Neural cell (in vitro differentiated cells): ENCODE results near the gene WDTC1. TPM values are rescaled to one million over a fixed set of nuclear protein-coding genes. Genes with fewer than 3 reads are reported as not detected.

Experiments
- H2AFZ ChIP-seq: fragments of 200-600, 300-800 bp; sonication (generic), shearing (Covaris generic); 2 replicates; pipeline ENCODE4 v1.6.0; 2014; ENCODE audit warnings: low read depth, mild to moderate bottlenecking, antibody characterized with exemption, low read length, moderate library complexity
- H3F3A ChIP-seq: fragments of 200-600 bp; shearing (Covaris generic); 2 replicates; pipeline ENCODE4 v1.6.1; 2016; ENCODE audit warnings: mild to moderate bottlenecking, moderate library complexity, mixed read lengths, antibody characterized with exemption, low read length; ENCODE audit not compliant: insufficient read depth, poor library complexity, severe bottlenecking
- H3K27ac ChIP-seq: fragments of 200-600, 300-800 bp; sonication (generic), shearing (Covaris generic); 2 replicates; pipeline ENCODE4 v1.5.1; 2014; ENCODE audit warnings: mild to moderate bottlenecking, low read length, moderate library complexity
- H3K27me3 ChIP-seq: fragments of 300-800, 200-600 bp; sonication (generic), shearing (Covaris generic); 2 replicates; pipeline ENCODE4 v1.6.0; 2014; ENCODE audit warnings: mild to moderate bottlenecking, low read depth, low read length, moderate library complexity; ENCODE audit not compliant: insufficient read depth
- H3K36me3 ChIP-seq: fragments of 300-800, 200-600 bp; sonication (generic), shearing (Covaris generic); 2 replicates; pipeline ENCODE4 v1.5.1; 2014; ENCODE audit warnings: mild to moderate bottlenecking, antibody characterized with exemption, low read length, moderate library complexity; ENCODE audit not compliant: insufficient read depth
- H3K4me2 ChIP-seq: fragments of 300-800, 200-600 bp; sonication (generic), shearing (Covaris generic); 2 replicates; pipeline ENCODE4 v1.6.0; 2014; ENCODE audit warnings: mild to moderate bottlenecking, low read length
- H3K4me3 ChIP-seq: fragments of 300-800, 200-600 bp; sonication (generic), shearing (Covaris generic); 2 replicates; pipeline ENCODE4 v1.5.1; 2014; ENCODE audit warnings: mild to moderate bottlenecking, low read length, moderate library complexity
- H3K79me2 ChIP-seq: fragments of 200-600 bp; shearing (Covaris generic); replicated peaks from 2 replicates; pipeline ENCODE4 v1.6.0; 2014; ENCODE audit warnings: mild to moderate bottlenecking, low read length, moderate library complexity; ENCODE audit not compliant: insufficient read depth
- H3K9ac ChIP-seq: fragments of 300-800, 200-600 bp; sonication (generic), shearing (Covaris generic); 2 replicates; pipeline ENCODE4 v1.6.1; 2016; ENCODE audit warnings: mild to moderate bottlenecking, low read length, mixed read lengths
- H3K9me2 ChIP-seq: fragments of 200-600 bp; shearing (Covaris generic); 2 replicates; pipeline ENCODE4 v1.6.1; 2016; ENCODE audit warnings: mild to moderate bottlenecking, low read length, mixed read lengths; ENCODE audit not compliant: insufficient read depth
- H3K9me3 ChIP-seq: fragments of 200-600, 300-800 bp; sonication (generic), shearing (Covaris generic); 2 replicates; pipeline ENCODE4 v1.6.1; 2016; ENCODE audit warnings: mild to moderate bottlenecking, mixed run types, low read length, moderate library complexity, mixed read lengths
- H4K20me1 ChIP-seq: fragments of 200-600 bp; shearing (Covaris generic); 2 replicates; pipeline ENCODE4 v1.6.1; 2016; ENCODE audit warnings: mild to moderate bottlenecking, mixed run types; ENCODE audit not compliant: insufficient read depth
- CTCF ChIP-seq: fragments of 450-650 bp; IDR thresholded peaks from 2 replicates; pipeline ENCODE4 v1.5.1; 2014; ENCODE audit warnings: antibody characterized with exemption, mild to moderate bottlenecking, moderate library complexity; ENCODE audit not compliant: poor library complexity, severe bottlenecking
- EP300 ChIP-seq: fragments of 450-650 bp; conservative IDR thresholded peaks from 2 replicates; pipeline ENCODE4 v1.6.1; 2014; ENCODE audit warnings: antibody characterized with exemption, mild to moderate bottlenecking, moderate library complexity; ENCODE audit not compliant: poor library complexity, severe bottlenecking
- EZH2 ChIP-seq: fragments of 200-600, 300-800 bp; shearing (Covaris generic), sonication (generic); IDR thresholded peaks from 2 replicates; pipeline ENCODE4 v1.6.1; 2014; ENCODE audit warnings: antibody characterized with exemption, low read length, borderline replicate concordance, mild to moderate bottlenecking; ENCODE audit not compliant: insufficient read depth, poor library complexity, severe bottlenecking
- MXI1 ChIP-seq: fragments of 450-650 bp; conservative IDR thresholded peaks from 2 replicates; pipeline ENCODE4 v1.6.1; 2014; ENCODE audit warnings: antibody characterized with exemption, mild to moderate bottlenecking; ENCODE audit not compliant: poor library complexity, severe bottlenecking
- POLR2AphosphoS5 ChIP-seq: IDR thresholded peaks from 2 replicates; pipeline ENCODE4 v1.6.1; 2012
- RAD21 ChIP-seq: fragments of 450-650 bp; conservative IDR thresholded peaks from 2 replicates; pipeline ENCODE4 v1.6.1; 2014; ENCODE audit warnings: antibody characterized with exemption, mild to moderate bottlenecking, moderate library complexity
- REST ChIP-seq: IDR thresholded peaks from 2 replicates; pipeline ENCODE4 v1.6.1; 2012; ENCODE audit warnings: borderline replicate concordance
- SMC3 ChIP-seq: fragments of 450-650 bp; conservative IDR thresholded peaks from 2 replicates; pipeline ENCODE4 v1.6.1; 2014; ENCODE audit warnings: antibody characterized with exemption, mild to moderate bottlenecking, moderate library complexity; ENCODE audit not compliant: poor library complexity
- TAF1 ChIP-seq: IDR thresholded peaks from 2 replicates; pipeline ENCODE4 v1.6.1; 2012; ENCODE audit warnings: low read depth
- polyA plus RNA-seq: library from polyadenylated mRNA; depleted of rRNA; stranded (reverse); fragments of >200 nt; gene quantifications from 2 replicates; pipeline ENCODE4 v1.2.3, GENCODE V29; 2014

WDTC1 gene
- polyA plus RNA-seq, 1 donor from 2014 or later = 10.9 TPM

GRCh38 chr1:27298632-27299384 is 64.4 kb downstream of the WDTC1 start:
- no peaks in the 10 kb centered on the region for H4K20me1 ChIP-seq
- H2AFZ ChIP-seq = no peak overlapping the region
- no peak overlapping the region for H3K4me3 ChIP-seq
- H3K79me2 ChIP-seq = no peaks in the 10 kb centered on the region
- no peaks in the 10 kb centered on the region for H3K9me3 ChIP-seq
- no peaks in the 10 kb centered on the region for H3K9me2 ChIP-seq
- H3K36me3 ChIP-seq = no peaks in the 10 kb centered on the region
- no peak for TF ChIP-seq MXI1
- TF ChIP-seq TAF1 = no peak
- no peak for TF ChIP-seq EZH2
- no peak for TF ChIP-seq EP300
- no peaks in the 10 kb centered on the region for H3K27me3 ChIP-seq
- no peak overlapping the region for H3K9ac ChIP-seq
- H3K4me2 ChIP-seq = no peak overlapping the region
- no peak overlapping the region for H3K27ac ChIP-seq
- H3F3A ChIP-seq = no peaks in the 10 kb centered on the region

- H3K4me2 ChIP-seq = no peak overlapping the region
- no peak overlapping the region for H2AFZ ChIP-seq
These were observed 65.2 kb downstream of the WDTC1 start for GRCh38 chr1:27299385-27300271.

More at GRCh38 chr1:27299385-27300271, 65.2 kb downstream of the WDTC1 start:
- no peaks in the 10 kb centered on the region for H3K9me3 ChIP-seq
- no peak overlapping the region for H3K27ac ChIP-seq
- no peaks in the 10 kb centered on the region for H3K9me2 ChIP-seq
- H3K9ac ChIP-seq = no peak overlapping the region
- no peaks in the 10 kb centered on the region for H3K79me2 ChIP-seq
- TF ChIP-seq RAD21 = no peak
- TF ChIP-seq REST = no peak
- no peak for TF ChIP-seq CTCF
- no peak for TF ChIP-seq EZH2
- no peak for TF ChIP-seq POLR2AphosphoS5
- TF ChIP-seq TAF1 = no peak
- no peak for TF ChIP-seq EP300
- no peak for TF ChIP-seq MXI1
- TF ChIP-seq SMC3 = no peak
- no peaks in the 10 kb centered on the region for H4K20me1 ChIP-seq
- H3K36me3 ChIP-seq = no peaks in the 10 kb centered on the region
- H3K27me3 ChIP-seq = no peaks in the 10 kb centered on the region
- H3K4me3 ChIP-seq = no peak overlapping the region
- no peaks in the 10 kb centered on the region for H3F3A ChIP-seq
